Measurements from ENCODE around the gene ADAM12.

The ADAM12 gene

GRCh38 chr10:126080879-126081411 lies 307.3 kb downstream of the ADAM12 start:
- Histone ChIP-seq H4K20me1 (ENCODE audit: insufficient read depth, low read length) (no peaks in the 10 kb centered on the region), H3F3A (ENCODE audit: insufficient read depth, low read length) (no peaks in the 10 kb centered on the region), H2AFZ (ENCODE audit: low read length) (no peak overlapping the region), H3K79me2 (ENCODE audit: low read length) (no peaks in the 10 kb centered on the region), H3K4me3 (ENCODE audit: low read length) (no peak overlapping the region), H3K36me3 (replicated peaks; ENCODE audit: insufficient read depth, low read length) (no peaks in the 10 kb centered on the region), H3K27me3 (replicated peaks; ENCODE audit: insufficient read depth, low read length) (peaks cover 6% of the 10 kb centered on the region; the same call in 1 of the 2 replicates), H3K27ac (ENCODE audit: low read length) (no peak overlapping the region), H3K9ac (ENCODE audit: low read length) (no peak overlapping the region), H3K9me2 (replicated peaks; ENCODE audit: insufficient read depth, low read length) (no peaks in the 10 kb centered on the region), H3K9me3 (replicated peaks; ENCODE audit: insufficient read depth, low read length) (no peaks in the 10 kb centered on the region), H3K4me1 (ENCODE audit: low read length) (no peaks in the 10 kb centered on the region), H3K4me2 (ENCODE audit: low read depth, low read length) (no peak overlapping the region)
- DNase-seq, result no peak
- no peak for TF ChIP-seq EZH2phosphoT487 (IDR thresholded peaks at IDR 0.05; ENCODE audit: low read length)
- no peak for TF ChIP-seq CTCF (IDR thresholded peaks at IDR 0.05; ENCODE audit: low read length)
- TF ChIP-seq EZH2 (optimal IDR thresholded peaks at IDR 0.05; ENCODE audit: low read depth, low read length), result no peak

- Histone ChIP-seq H3K9me2 (replicated peaks; ENCODE audit: insufficient read depth, low read length) (no peaks in the 10 kb centered on the region), H3K4me1 (ENCODE audit: low read length) (no peaks in the 10 kb centered on the region), H3K9ac (ENCODE audit: low read length) (no peak overlapping the region), H3F3A (ENCODE audit: insufficient read depth, low read length) (no peaks in the 10 kb centered on the region), H3K27me3 (replicated peaks; ENCODE audit: insufficient read depth, low read length) (peaks cover 6% of the 10 kb centered on the region; the same call in 1 of the 2 replicates), H3K36me3 (replicated peaks; ENCODE audit: insufficient read depth, low read length) (no peaks in the 10 kb centered on the region), H4K20me1 (ENCODE audit: insufficient read depth, low read length) (no peaks in the 10 kb centered on the region), H3K27ac (ENCODE audit: low read length) (no peak overlapping the region), H2AFZ (ENCODE audit: low read length) (no peak overlapping the region), H3K79me2 (ENCODE audit: low read length) (no peaks in the 10 kb centered on the region), H3K4me2 (ENCODE audit: low read depth, low read length) (no peak overlapping the region), H3K9me3 (replicated peaks; ENCODE audit: insufficient read depth, low read length) (no peaks in the 10 kb centered on the region), H3K4me3 (ENCODE audit: low read length) (no peak overlapping the region)
- no peak for DNase-seq
- no peak for TF ChIP-seq CTCF (IDR thresholded peaks at IDR 0.05; ENCODE audit: low read length)
- no peak for TF ChIP-seq EZH2 (optimal IDR thresholded peaks at IDR 0.05; ENCODE audit: low read depth, low read length)
- TF ChIP-seq EZH2phosphoT487 (IDR thresholded peaks at IDR 0.05; ENCODE audit: low read length), result no peak
These were observed 307.9 kb downstream of the ADAM12 start for GRCh38 chr10:126080291-126080825.

- no peaks in the 10 kb centered on the region for H3K36me3 ChIP-seq (replicated peaks; ENCODE audit: insufficient read depth, low read length)
- no peaks in the 10 kb centered on the region for H3K9me3 ChIP-seq (replicated peaks; ENCODE audit: insufficient read depth, low read length)
- H2AFZ ChIP-seq (ENCODE audit: low read length), result no peak overlapping the region
- no peaks in the 10 kb centered on the region for H3F3A ChIP-seq (ENCODE audit: insufficient read depth, low read length)
- no peak overlapping the region for H3K4me3 ChIP-seq (ENCODE audit: low read length)
- H4K20me1 ChIP-seq (ENCODE audit: insufficient read depth, low read length), result no peaks in the 10 kb centered on the region
- H3K79me2 ChIP-seq (ENCODE audit: low read length), result no peaks in the 10 kb centered on the region
- H3K4me2 ChIP-seq (ENCODE audit: low read depth, low read length), result no peak overlapping the region
- H3K9me2 ChIP-seq (replicated peaks; ENCODE audit: insufficient read depth, low read length), result no peaks in the 10 kb centered on the region
- peaks cover 6% of the 10 kb centered on the region; the same call in 1 of the 2 replicates for H3K27me3 ChIP-seq (replicated peaks; ENCODE audit: insufficient read depth, low read length)
- no peak for TF ChIP-seq EZH2phosphoT487 (IDR thresholded peaks at IDR 0.05; ENCODE audit: low read length)
- no peak for TF ChIP-seq CTCF (IDR thresholded peaks at IDR 0.05; ENCODE audit: low read length)
- no peak for TF ChIP-seq EZH2 (optimal IDR thresholded peaks at IDR 0.05; ENCODE audit: low read depth, low read length)
- H3K9ac ChIP-seq (ENCODE audit: low read length), result no peak overlapping the region
- no peak for DNase-seq
- no peaks in the 10 kb centered on the region for H3K4me1 ChIP-seq (ENCODE audit: low read length)
- no peak overlapping the region for H3K27ac ChIP-seq (ENCODE audit: low read length)
These were observed 313.3 kb downstream of the ADAM12 start for GRCh38 chr10:126075009-126075408.
